ENCODE results near the gene NKX1-1. TPM values are rescaled to one million over a fixed set of nuclear protein-coding genes. Genes with fewer than 3 reads are reported as not detected.

NKX1-1 gene
- total RNA-seq, 1 experiment from 2014 or later = not detected

DNA sequence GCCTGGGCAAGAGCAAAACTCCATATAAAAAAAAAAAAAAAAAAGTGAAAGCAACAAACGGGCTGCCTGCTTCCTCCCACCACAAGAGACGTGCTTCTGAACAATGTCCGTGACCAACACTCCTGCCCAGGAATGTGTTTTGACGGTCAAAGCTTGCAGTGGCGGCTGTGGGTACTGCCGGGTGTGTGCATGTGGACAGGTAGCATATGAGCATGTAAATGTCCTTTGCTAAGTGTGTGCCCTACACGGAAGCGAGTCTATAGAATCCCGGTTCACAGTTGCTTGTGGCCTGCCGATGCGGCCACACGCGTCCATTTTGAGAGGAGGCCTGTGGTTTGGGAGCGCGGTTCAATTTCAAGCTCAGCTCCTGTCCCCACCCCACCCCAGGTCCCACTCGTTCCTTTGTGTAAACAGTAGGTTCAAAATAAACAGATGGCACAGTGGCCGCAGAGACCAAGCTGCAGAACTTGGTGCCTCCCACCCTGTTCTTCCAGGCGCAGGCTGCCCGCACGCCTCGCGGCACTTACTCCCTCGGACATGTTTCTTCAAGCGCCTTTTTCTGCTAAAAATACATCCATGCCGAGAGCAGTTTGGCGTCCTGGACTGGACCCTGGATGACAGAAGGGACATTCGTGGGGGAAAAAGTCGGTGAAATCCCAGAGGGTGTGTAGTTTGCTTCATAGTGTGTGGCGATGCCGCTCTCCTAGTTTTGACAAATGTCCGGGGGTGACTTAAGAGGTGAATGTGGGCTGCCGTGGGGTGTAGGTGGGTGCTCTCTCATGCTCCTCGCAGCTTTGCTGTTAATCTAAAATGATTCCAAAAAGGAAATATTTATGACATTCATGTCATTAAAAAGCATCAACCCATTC, 11.5 kb upstream of the NKX1-1 start:
- no peak for DNase-seq (ENCODE audit: low read depth)

DNA sequence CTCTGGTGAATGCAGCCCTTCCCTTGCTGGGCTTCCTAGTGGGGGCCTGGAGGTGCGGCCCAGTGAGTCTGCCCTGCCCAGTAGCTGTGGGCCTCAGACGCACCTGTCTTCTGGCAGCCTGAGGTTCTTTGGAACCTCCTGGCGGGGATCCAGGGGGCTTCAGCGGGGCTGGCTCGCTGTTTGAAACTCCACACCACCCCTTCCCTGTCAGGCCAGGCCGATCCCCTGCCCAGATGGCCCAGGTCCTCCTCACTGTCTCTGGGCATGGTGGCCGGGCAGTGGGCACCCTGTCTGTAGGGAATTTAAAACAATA, 10.7 kb upstream of the NKX1-1 start:
- DNase-seq (ENCODE audit: low read depth) = no peak

DNA sequence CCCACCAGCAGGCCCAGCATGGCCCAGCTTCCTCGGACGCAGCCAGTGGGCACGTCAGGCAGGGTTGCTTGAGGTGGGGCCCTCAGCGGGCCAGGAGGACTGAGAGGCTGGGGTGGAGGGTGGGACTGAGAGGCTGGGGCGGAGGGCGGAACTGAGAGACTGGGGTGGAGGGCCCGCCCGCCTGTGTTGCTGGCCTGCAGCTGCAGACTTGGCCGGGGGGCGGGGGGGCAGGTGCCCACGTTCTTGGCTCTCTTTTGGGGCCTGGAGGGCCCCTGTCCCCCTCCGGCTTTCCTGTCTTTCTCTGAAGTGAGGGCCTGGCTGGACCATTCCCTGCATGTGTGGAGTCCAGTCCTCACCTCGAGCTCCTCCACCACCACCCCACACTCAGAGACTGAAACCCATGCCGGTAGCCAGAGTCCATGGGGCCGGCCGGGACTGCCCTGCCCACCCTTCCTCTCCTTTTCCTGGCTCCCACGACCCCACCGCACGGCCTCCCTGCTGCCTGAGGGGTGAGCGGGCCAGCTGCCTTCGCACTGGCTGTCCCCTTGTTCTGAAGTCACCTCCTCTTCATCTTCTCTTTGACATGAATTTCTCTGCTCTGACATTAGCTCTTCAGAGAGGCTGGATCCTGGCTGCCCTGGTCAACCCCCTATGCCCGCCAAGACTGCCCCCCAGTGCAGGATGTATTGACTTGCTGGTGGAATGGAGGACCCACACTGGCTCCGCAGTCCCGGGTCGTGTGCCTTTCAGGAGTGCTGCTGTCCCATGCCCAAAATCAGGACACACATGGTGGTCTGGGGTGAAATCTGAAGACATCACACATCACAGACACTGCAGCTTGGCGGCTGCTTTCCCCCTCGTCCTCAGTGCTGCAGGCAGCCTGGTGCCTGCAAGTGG, 10.1 kb upstream of the NKX1-1 start:
- DNase-seq (ENCODE audit: low read depth) = no peak

DNA sequence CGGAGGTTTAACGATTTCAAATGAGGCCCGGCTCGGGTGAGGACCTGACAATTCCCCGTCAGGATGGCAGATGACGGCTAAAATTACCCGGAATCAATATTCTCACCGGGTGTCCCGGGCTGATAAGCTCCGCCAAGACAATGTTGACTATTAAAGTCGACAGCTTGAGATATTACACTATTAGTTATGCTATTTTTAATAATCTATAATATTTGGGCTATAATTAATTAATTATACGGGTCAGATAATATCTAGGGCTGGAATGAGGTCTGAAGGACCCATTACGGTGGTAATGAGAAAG, 9.4 kb upstream of the NKX1-1 start:
- no peak for DNase-seq (ENCODE audit: low read depth)

DNA sequence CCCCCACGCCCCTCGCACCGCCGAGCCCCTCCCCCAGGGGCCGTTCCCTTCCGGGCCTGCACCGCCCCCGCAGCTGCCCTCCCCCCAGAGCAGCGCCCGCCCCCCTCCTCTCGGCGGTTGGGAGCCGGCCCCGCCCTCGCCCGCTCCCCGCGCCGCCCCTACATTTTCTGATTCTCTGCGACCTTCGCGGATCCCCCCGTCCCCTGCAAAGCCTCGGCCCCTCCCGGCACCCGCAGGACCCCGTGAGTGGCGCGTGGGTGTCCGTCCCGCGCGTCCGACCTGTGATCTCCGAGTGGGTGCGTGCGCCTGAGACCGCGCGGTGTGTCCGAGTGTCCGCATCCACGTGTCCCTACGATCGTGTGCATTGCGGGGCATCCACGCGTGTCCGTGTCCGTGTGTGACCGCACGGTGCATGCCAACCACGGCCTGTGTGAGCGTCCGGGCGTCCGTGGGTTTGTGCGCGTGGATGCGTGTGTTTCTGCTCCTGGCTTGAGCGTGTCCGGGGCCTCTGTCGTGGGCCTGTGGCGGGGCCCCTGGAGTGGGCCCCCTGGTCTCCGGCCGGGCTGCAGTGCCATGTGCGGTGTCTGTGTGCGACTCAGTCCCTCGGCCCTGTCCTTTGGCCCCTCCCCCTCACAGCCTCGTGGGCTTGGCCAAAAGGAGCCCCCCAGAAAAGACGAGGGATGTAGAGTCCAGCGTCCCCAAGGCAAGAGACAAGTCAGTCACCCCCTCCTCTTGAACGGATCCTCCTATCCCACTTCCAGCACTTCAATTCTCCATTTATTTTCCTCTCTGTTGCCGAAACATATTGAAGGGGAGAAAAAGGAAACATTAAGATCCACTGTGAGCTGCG, 8.8 kb upstream of the NKX1-1 start:
- DNase-seq (ENCODE audit: low read depth) = no peak

DNA sequence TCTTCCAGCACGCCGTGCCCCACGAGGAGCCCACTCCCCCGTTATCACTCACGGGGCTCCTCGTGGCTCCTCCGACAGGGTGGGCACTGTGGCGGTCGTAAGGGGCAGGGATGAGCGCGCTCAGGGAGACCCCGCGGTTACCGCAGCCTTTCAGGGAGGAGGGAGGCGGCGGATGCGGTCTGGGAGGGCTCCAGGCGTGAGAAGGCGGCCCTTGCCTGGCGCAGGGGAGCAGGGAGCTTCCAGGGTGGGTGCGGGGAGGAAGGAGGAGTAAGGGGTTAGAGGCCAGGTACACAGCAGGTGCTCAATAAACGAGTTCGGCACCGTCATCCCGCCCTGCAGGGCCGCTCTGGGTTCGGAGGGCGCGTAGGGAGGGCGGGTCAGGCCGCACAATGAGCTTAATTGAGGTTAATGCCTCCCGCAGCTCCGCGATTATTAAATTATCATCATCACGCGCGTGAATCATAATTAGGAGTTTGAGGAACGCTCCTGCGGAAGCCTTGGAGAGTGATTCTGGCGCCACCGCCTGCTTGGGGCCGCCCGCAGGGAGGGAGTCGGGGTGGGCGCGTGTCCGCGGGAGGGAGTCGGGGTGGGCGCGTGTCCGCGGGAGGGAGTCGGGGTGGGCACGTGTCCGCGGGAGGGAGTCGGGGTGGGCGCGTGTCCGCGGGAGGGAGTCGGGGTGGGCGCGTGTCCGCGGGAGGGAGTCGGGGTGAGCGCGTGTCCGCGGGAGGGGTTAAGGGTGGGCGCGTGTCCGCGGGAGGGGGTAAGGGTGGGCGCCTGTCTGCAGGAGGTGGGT, 7.6 kb upstream of the NKX1-1 start:
- DNase-seq (ENCODE audit: low read depth) = no peak

DNA sequence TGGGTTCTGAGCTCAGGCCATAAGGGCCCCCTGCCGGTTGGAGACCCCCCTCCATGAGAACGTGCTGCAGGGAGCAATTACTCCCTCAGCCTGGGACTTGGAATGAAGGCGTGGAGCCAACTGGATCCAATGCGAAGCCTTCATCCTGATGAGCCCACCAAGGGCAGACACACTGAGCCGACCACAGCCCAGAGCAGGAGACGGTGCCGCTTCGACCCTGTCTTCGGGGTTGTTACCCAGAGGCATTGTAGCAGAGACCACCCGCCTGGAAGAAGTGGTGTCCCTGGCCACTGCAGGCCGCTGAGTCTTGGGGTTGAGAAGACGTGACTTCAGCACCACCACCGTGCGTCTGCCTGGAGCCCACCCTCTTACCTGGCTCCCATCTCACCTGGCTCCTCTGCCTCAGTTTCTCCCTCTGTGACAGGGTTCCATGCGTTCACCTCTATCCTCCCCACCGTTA, 7.0 kb upstream of the NKX1-1 start:
- no peak for DNase-seq (ENCODE audit: low read depth)

DNA sequence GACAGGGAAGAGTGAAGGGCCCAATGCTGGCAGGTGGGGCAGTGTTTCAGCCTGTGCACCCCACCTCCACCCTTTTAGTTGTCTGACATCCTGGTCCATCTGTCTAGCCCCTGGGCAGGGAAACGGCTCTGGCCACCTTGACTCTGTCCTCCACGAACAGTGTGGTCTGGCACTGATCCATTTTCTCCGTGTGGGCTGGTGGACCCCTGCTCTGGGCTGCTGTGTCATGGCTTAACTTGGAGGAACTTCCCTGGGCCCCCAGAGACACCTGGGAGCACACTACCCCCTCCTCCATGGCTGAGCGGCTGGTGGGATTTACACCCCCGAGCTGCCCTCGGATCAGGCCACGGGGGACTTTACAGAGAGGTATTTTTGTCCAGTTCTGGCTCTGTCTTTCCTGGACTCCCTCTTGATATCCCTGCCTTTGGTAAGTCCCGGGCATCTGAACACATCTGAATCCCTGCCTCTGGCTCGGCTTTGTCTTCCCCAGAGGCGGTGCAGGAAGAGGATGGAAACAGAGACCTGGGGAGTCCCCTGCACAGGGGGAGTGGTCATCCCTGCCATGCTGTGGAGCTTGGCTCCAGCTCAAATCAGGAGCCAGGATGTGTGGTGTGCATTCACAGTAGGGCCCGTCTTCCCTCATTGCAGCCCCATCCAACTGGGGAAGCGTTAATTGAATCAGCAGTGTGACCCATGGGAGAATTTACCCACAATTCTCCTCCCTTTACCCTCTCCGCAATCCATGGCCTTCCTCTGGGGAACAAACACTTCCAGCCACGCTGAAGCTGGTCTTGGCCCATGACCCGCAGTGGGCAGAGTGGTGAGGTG, 6.3 kb upstream of the NKX1-1 start:
- DNase-seq (ENCODE audit: low read depth) = no peak

DNA sequence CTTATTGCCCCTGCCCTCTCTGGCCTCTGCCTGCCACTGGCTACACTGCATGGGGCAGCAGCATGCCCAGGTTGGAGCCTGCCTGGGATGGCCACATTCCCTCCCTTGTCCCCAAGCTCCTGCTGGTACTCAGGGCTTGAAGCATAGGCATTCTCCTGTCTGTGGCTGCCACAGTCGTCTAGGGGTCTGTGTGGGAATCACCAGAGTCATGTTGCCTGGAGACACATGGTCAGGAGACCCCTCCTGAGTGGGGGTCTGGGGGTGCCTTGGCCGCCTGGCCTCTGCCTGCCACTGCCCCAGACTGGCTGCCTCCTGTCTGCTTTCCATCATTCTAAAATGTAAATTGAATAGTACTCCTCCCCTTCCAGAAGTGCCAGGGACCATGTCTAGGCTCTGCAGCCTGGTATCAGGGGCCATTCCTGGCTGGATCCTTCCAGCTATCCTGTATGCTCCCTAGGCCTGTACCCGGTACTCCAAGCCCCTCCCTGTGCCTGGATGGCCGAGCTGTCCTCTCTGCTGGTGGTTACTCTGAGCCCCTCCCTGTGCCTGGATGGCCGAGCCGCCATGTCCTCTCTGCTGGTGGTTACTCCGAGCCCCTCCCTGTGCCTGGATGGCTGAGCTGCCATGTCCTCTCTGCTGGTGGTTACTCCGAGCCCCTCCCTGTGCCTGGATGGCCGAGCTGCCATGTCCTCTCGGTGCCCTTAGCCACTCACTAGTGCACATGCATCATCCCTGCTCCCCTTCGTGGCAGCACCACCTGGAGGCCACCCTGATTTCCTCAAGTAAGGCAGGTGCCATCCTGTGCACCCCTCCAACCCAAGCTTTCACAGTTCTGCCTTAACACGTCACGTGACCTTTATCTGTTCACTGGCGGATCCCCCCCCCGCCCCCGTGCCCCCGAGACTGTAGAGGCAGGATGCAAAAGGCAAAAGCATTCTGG, 5.5 kb upstream of the NKX1-1 start:
- DNase-seq (ENCODE audit: low read depth) = no peak

DNA sequence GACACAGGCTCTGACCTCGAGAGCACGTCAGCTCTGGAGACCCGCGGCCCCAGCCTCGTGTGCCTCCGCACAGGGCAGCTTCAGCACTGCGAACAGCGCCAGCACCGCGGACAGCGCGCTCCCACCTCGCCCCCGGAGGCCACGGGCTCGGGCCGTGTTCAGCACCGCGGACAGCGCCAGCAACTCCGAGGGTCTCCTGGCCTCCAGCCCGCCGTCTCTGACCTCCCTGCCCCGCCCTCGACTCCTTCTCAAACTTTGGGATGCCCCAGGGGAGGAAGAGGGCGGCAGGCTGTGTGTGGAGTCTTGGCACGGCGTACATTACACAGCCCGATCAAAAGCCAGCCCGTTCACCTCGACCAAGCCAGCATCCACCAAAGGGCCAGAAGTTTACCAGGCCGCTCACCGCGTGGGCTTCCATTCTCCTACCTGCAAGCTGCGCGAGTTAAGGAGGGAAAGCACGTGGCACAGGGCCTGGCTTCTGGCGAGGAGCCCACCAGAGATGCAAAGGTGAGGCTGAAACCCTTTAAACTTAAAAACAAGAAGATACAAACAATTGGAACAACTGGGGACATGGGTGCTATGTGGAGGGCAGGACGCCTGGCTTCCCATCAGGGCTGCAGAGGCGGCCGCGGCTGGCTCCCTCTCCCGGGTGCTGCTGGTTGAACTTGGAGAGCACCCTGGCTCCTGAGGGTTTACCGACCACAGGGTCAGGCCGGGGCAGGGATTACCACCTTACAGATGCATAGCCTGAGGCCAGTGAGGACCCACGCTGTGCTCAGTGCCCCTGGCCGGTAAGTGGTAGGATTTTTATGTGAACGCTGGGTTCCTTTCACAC, 4.5 kb upstream of the NKX1-1 start:
- DNase-seq (ENCODE audit: low read depth) = peak; percentile 17

DNA sequence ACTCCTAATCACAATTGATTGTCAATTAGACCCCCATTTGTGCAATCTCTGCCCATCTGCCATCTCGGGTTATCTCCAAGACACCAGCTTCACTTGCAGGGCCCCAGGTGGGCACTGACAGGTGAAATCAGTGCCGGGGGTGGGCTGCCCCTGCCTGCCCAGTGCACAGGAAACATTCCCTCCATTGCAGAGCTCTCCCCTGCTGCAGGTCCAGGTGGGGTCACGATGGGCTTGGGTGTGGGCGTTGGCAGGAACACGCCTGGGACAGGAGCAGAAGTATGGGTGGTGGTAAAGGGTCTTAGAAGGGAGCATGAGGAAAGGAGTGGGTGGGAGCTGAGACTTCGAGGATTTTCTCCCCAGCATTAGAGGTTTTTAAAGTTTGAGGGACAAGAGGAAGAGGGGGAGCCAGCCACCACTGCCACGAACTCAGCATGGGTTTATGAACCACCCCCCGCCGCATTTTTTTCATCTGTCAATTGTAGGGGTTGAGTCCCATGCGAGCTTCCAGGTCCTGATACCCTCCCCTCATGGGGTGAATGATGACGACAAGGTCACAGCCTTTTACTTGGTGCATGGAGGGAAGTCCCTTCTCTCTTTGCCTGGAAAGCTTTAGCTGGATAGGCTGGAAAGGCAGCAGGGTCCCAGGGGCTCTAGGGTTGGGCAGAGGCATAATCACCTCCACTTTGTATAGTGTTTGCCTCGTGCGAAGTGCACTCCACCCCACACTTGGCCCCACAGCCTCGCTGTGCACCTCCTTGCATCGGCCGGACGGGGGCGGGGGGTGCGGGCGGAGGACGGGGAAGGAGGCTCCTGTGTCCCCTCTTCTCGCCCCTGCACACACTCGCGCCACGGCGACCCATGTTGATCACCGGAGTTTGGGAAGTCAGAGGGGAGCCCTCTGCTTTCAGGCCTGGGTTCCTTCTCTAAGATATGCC, 3.5 kb upstream of the NKX1-1 start:
- DNase-seq (ENCODE audit: low read depth) = no peak

DNA sequence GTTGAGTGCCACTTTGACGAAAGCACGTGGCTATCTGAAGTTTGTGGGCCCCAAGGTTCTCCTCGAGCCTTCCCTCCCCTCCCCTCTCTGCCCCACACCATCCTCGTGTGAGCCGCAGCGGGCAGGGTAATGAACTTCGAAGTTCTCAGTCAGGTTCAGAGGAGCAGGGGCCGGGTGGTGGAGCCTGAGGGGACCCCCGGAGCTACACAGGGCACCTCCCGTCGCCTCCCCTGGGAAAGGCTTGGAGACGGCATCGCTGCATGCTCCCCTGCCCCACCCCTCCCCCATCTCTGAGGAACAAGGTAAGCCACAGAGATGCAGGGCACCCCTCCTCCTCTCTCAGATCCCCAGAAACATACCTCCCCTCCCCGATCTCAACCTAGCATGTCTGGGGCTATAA, 2.8 kb upstream of the NKX1-1 start:
- DNase-seq (ENCODE audit: low read depth) = no peak

DNA sequence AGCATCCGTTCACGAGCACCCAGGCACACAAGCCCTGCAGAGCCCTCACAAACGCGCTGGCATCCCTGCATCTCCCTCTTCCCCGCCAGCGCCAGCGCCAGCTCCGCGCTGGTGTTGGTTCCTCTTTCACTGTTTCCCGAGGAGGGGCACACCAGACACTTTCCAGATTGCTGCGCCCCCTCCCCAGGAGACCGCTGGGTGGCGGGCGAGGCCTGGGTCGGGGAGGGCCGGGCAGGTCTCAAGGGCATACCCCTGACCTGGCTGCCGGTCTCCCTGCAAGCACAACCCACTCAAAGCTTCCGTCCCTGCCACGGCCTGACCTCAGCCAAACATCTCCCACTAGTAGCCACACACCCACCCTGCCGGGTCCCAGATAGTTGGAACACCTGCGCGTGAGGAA, 2.2 kb upstream of the NKX1-1 start:
- DNase-seq (ENCODE audit: low read depth) = no peak

DNA sequence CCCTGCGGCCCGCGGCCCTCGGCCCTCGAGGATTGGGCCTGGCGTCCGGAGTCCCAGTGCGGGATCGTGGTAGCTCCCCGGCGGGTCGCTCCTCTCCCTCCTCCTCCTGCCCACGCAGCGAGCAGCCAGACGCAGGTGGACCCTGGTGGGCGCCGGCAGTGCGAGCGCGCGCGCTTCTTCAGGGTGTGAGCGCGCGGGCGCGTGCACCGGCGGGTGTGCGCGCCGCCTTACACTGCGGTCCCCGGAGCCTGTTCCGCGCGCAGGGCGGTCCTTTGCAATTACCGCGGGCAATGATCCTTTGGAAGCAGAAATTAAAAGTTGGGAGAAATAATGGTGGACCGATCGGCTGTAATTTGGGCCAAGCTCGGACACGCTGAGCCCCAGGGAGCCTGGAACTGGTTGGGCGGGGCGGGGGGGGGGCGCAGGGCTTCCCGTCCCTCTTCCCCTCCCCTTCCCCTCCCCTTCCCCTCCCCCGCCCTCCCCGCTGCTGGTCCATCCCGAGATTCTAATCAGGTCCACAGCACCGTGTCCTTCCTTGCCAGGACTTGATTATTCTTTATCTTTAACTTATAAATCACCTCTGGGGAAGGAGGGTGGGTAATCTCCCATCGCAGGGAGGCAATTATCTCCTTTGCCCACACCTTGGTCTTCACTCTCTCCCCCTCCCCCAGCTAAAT, 1.6 kb upstream of the NKX1-1 start:
- no peak for DNase-seq (ENCODE audit: low read depth)

DNA sequence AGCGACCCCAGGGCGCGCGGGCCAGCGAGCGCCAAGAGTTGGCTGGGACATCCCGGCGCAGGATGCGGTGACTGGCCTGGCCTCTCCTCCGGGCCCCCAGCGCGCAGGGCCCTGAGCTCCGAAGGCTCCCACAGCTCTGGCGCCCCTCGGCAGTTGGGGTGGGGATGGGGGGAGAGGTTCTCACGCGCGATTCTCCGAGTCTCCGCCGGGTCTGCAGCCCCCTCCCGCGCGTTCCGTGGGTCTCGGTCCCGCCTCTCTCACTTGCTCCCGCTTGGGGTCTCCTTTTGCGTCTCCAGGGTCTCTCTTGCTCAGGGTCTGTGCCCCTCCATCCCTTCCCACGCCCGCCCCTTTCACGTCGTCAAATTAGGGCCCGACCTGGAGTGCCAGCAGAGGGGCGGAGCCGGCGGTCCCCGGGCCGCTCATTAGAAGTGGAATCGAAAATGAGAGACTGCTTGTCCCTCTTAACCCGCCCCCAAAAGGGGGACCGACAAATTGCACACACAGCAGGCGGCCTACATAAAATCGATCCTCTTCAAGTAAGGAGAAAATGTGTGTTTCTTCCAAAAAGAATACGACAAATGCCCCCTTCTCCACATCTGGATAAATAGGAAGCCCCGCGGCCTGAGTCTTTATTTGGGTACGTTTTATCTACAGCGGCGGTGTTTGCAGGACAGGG, 877 bp upstream of the NKX1-1 start:
- DNase-seq (ENCODE audit: low read depth) = no peak
